Measurements from ENCODE around the gene MPHOSPH9.

DNA sequence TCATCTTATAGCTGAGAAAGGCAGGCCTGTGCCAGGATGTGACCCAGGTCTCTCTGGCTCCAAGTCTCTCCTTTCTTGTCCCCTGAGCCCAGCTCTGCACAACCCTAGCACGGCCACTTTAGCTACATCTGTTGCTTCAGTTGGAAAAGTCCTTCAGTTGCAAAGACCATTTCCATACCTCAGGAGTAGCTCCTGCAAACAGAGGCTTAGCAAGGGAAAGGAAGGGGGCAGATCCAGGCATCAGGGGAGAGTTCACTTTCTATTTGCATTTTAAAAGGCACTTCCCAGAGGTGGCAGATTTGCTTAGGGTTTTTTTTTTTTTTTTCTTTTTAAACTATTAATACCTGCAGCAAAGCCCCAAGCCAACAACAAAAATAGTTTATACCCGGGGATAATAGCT lies 79.0 kb downstream of the MPHOSPH9 start:
- TF ChIP-seq CTCF (IDR thresholded peaks at IDR 0.05) (no peak), POLR2A (IDR thresholded peaks at IDR 0.05) (no peak)
